ENCODE results near the gene TMEM117. TPM values are rescaled to one million over a fixed set of nuclear protein-coding genes. Genes with fewer than 3 reads are reported as not detected.

TMEM117 gene
- total RNA-seq, 1 donor from 2014 or later: 13.1 TPM

DNA sequence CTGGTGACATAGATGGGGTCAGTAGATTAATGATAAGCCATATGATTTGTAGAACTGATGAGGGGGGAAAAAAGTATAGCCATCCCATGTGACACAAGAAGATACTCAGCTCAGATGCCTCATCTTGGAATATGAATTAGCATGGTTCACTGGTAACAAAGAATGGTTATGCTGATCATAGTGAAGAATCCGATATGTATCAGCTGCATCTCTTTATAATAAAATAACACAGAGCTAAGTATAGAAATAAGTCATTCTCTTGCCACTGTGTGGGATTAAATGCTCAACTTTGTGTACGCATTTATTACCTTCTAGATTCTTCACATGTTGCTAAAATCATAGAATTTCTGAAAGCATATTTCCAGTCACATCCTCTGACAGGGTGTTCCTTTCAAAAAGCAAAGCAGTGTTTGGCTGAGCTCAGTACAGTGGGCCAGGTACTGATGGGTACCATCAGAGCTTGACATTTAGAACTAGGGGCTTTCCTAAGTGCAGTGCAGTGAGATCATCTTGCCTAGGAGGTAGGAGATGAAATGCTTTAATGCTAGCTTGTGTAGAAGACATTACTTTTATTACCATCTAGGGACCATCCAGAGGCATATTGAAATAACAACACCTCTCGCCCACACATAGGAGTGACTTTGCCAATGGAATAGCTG lies 256.2 kb downstream of the TMEM117 start:
- Histone ChIP-seq H3K79me2 (ENCODE audit: insufficient read depth, low read length) (no peaks in the 10 kb centered on the region), H2AFZ (ENCODE audit: low read depth, low read length) (no peak overlapping the region), H3K4me3 (ENCODE audit: insufficient read depth, low read depth, low read length) (no peak overlapping the region), H3K27me3 (ENCODE audit: insufficient read depth, low read length) (no peaks in the 10 kb centered on the region), H3K36me3 (ENCODE audit: insufficient read depth, low read length) (no peaks in the 10 kb centered on the region), H3K4me1 (ENCODE audit: insufficient read depth, low read length) (no peaks in the 10 kb centered on the region), H3K4me2 (ENCODE audit: low read length) (no peak overlapping the region), H3K9ac (ENCODE audit: low read length) (no peak overlapping the region), H3K27ac (ENCODE audit: low read depth, low read length) (no peak overlapping the region), H3K9me3 (ENCODE audit: insufficient read depth, low read depth, low read length) (no peaks in the 10 kb centered on the region), H4K20me1 (ENCODE audit: insufficient read depth, low read length) (no peaks in the 10 kb centered on the region)
- H3K9me3 Mint-ChIP-seq (ENCODE audit: unreplicated experiment): no peaks in the 10 kb centered on the region
- H3K27ac Mint-ChIP-seq (ENCODE audit: unreplicated experiment): no peak overlapping the region
- DNase-seq (ENCODE audit: low read depth) (no peak), FAIRE-seq (no peak)
- no peak overlapping the region for H3K4me3 Mint-ChIP-seq (ENCODE audit: unreplicated experiment)
- H3K4me1 Mint-ChIP-seq (ENCODE audit: low read depth, unreplicated experiment): no peaks in the 10 kb centered on the region
- no peak for TF ChIP-seq EZH2 (IDR thresholded peaks at IDR 0.05; ENCODE audit: insufficient read depth, low read length)
- TF ChIP-seq, protein P1, sequence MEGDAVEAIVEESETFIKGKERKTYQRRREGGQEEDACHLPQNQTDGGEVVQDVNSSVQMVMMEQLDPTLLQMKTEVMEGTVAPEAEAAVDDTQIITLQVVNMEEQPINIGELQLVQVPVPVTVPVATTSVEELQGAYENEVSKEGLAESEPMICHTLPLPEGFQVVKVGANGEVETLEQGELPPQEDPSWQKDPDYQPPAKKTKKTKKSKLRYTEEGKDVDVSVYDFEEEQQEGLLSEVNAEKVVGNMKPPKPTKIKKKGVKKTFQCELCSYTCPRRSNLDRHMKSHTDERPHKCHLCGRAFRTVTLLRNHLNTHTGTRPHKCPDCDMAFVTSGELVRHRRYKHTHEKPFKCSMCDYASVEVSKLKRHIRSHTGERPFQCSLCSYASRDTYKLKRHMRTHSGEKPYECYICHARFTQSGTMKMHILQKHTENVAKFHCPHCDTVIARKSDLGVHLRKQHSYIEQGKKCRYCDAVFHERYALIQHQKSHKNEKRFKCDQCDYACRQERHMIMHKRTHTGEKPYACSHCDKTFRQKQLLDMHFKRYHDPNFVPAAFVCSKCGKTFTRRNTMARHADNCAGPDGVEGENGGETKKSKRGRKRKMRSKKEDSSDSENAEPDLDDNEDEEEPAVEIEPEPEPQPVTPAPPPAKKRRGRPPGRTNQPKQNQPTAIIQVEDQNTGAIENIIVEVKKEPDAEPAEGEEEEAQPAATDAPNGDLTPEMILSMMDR (IDR thresholded peaks at IDR 0.05; ENCODE audit: insufficient read depth, low read depth, low read length): no peak
- no peaks in the 10 kb centered on the region for H3K36me3 Mint-ChIP-seq (ENCODE audit: low read depth, unreplicated experiment)
- H3K27me3 Mint-ChIP-seq (ENCODE audit: low read depth, unreplicated experiment): no peaks in the 10 kb centered on the region

DNA sequence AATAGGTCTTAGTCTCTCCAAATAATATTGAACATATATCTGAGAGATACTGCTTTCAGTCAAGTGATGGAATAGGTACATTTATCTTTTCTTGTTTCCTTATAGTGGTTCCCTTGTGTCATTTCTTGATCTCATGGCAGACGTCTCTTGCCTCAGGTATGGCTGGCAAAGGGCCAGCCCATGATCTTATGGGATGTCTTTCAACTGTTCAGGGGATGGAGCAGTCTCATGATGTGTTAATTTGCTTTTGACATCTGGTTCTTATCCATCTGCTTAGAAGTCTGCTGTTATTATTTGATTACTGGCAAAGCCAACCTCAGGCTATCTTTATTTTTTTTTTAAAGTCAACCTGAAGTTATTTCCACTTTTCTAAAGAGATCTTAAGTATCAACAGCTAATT lies 262.9 kb downstream of the TMEM117 start:
- no peak for FAIRE-seq
- H3K4me1 Mint-ChIP-seq (ENCODE audit: low read depth, unreplicated experiment): no peaks in the 10 kb centered on the region

DNA sequence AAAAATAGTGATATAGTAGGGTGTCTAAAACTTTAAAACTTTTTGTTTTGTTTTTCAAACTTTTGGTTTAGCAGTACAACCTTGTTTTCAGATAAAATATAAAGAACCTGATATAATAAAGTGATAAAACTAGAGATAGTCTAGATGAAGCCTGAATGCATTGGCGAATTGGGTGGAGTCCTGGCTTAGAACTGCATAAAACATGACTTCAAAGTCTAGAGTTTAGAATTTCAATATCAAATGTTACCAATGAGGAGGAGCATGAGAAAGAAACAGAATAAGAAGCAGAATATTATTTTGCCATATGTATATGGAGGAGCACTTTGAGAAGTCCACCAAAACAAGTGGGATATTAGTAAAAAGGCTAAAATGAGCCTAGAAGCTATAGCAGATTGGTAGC lies 263.6 kb downstream of the TMEM117 start:
- H3K4me2 ChIP-seq (ENCODE audit: low read length): no peak overlapping the region
- Mint-ChIP-seq H3K36me3 (ENCODE audit: low read depth, unreplicated experiment) (no peaks in the 10 kb centered on the region), H3K9me3 (ENCODE audit: unreplicated experiment) (no peaks in the 10 kb centered on the region), H3K27ac (ENCODE audit: unreplicated experiment) (no peak overlapping the region), H3K4me3 (ENCODE audit: unreplicated experiment) (no peak overlapping the region), H3K27me3 (ENCODE audit: low read depth, unreplicated experiment) (no peaks in the 10 kb centered on the region), H3K4me1 (ENCODE audit: low read depth, unreplicated experiment) (no peaks in the 10 kb centered on the region)
- H4K20me1 ChIP-seq (ENCODE audit: insufficient read depth, low read length): no peaks in the 10 kb centered on the region
- H3K36me3 ChIP-seq (ENCODE audit: insufficient read depth, low read length): no peaks in the 10 kb centered on the region
- no peaks in the 10 kb centered on the region for H3K27me3 ChIP-seq (ENCODE audit: insufficient read depth, low read length)
- H3K79me2 ChIP-seq (ENCODE audit: insufficient read depth, low read length): no peaks in the 10 kb centered on the region
- no peak overlapping the region for H3K9ac ChIP-seq (ENCODE audit: low read length)
- no peaks in the 10 kb centered on the region for H3K9me3 ChIP-seq (ENCODE audit: insufficient read depth, low read depth, low read length)
- no peak for FAIRE-seq
- TF ChIP-seq EZH2 (IDR thresholded peaks at IDR 0.05; ENCODE audit: insufficient read depth, low read length): no peak
- TF ChIP-seq, protein P1 (IDR thresholded peaks at IDR 0.05; ENCODE audit: insufficient read depth, low read depth, low read length): no peak
- no peak overlapping the region for H3K27ac ChIP-seq (ENCODE audit: low read depth, low read length)
- no peaks in the 10 kb centered on the region for H3K4me1 ChIP-seq (ENCODE audit: insufficient read depth, low read length)
- no peak overlapping the region for H3K4me3 ChIP-seq (ENCODE audit: insufficient read depth, low read depth, low read length)
- no peak overlapping the region for H2AFZ ChIP-seq (ENCODE audit: low read depth, low read length)
- DNase-seq (ENCODE audit: low read depth): no peak

More for the DNA sequence above, 262.9 kb downstream of the TMEM117 start:
- Histone ChIP-seq H2AFZ (ENCODE audit: low read depth, low read length) (no peak overlapping the region), H3K79me2 (ENCODE audit: insufficient read depth, low read length) (no peaks in the 10 kb centered on the region), H3K4me2 (ENCODE audit: low read length) (no peak overlapping the region), H3K4me3 (ENCODE audit: insufficient read depth, low read depth, low read length) (no peak overlapping the region), H3K27me3 (ENCODE audit: insufficient read depth, low read length) (no peaks in the 10 kb centered on the region), H3K9ac (ENCODE audit: low read length) (no peak overlapping the region), H4K20me1 (ENCODE audit: insufficient read depth, low read length) (no peaks in the 10 kb centered on the region), H3K4me1 (ENCODE audit: insufficient read depth, low read length) (no peaks in the 10 kb centered on the region), H3K27ac (ENCODE audit: low read depth, low read length) (no peak overlapping the region), H3K9me3 (ENCODE audit: insufficient read depth, low read depth, low read length) (no peaks in the 10 kb centered on the region), H3K36me3 (ENCODE audit: insufficient read depth, low read length) (no peaks in the 10 kb centered on the region)
- TF ChIP-seq, protein P1 (IDR thresholded peaks at IDR 0.05; ENCODE audit: insufficient read depth, low read depth, low read length): no peak
- TF ChIP-seq EZH2 (IDR thresholded peaks at IDR 0.05; ENCODE audit: insufficient read depth, low read length): no peak
- Mint-ChIP-seq H3K9me3 (ENCODE audit: unreplicated experiment) (no peaks in the 10 kb centered on the region), H3K36me3 (ENCODE audit: low read depth, unreplicated experiment) (no peaks in the 10 kb centered on the region), H3K27me3 (ENCODE audit: low read depth, unreplicated experiment) (no peaks in the 10 kb centered on the region), H3K4me3 (ENCODE audit: unreplicated experiment) (no peak overlapping the region), H3K27ac (ENCODE audit: unreplicated experiment) (no peak overlapping the region)
- no peak for DNase-seq (ENCODE audit: low read depth)
